SKM-1 (cell line): ENCODE results near the gene PACS1.

Source experiments
- DNase-seq: peaks from one replicate; lab custom pipeline; 2025; ENCODE audit not compliant: unreplicated experiment; lab: John Stamatoyannopoulos, UW

Gene PACS1

GRCh38 chr11:66133216-66133775 lies 63.2 kb downstream of the PACS1 start:
- no peak for DNase-seq

- no peak for DNase-seq
These were observed 66.7 kb downstream of the PACS1 start for GRCh38 chr11:66136752-66137123.

GRCh38 chr11:66139817-66140404 lies 69.8 kb downstream of the PACS1 start:
- no peak for DNase-seq

GRCh38 chr11:66142370-66143263 lies 72.5 kb downstream of the PACS1 start:
- no peak for DNase-seq

- DNase-seq = no peak
These were observed 73.1 kb downstream of the PACS1 start for GRCh38 chr11:66143264-66143566.

GRCh38 chr11:66143996-66144678 lies 74.1 kb downstream of the PACS1 start:
- no peak for DNase-seq

GRCh38 chr11:66146074-66146473 lies 76.0 kb downstream of the PACS1 start:
- DNase-seq = no peak

GRCh38 chr11:66146940-66147339 lies 76.9 kb downstream of the PACS1 start:
- no peak for DNase-seq

- no peak for DNase-seq
These were observed 80.1 kb downstream of the PACS1 start for GRCh38 chr11:66150140-66150539.

- DNase-seq = no peak
These were observed 80.7 kb downstream of the PACS1 start for GRCh38 chr11:66150725-66151124.

- no peak for DNase-seq
These were observed 81.2 kb downstream of the PACS1 start for GRCh38 chr11:66151273-66151672.

- DNase-seq = no peak
These were observed 84.0 kb downstream of the PACS1 start for GRCh38 chr11:66154109-66154508.

- no peak for DNase-seq
These were observed 85.5 kb downstream of the PACS1 start for GRCh38 chr11:66155387-66156073.

GRCh38 chr11:66157182-66157864 lies 87.3 kb downstream of the PACS1 start:
- no peak for DNase-seq

- DNase-seq = no peak
These were observed 88.1 kb downstream of the PACS1 start for GRCh38 chr11:66158156-66158555.

- no peak for DNase-seq
These were observed 89.4 kb downstream of the PACS1 start for GRCh38 chr11:66159324-66159984.

GRCh38 chr11:66160709-66161108 lies 90.6 kb downstream of the PACS1 start:
- DNase-seq = no peak

- no peak for DNase-seq
These were observed 98.2 kb downstream of the PACS1 start for GRCh38 chr11:66168289-66168688.

- no peak for DNase-seq
These were observed 102.1 kb downstream of the PACS1 start for GRCh38 chr11:66172146-66172545.

- no peak for DNase-seq
These were observed 106.6 kb downstream of the PACS1 start for GRCh38 chr11:66176650-66177049.
